Activated naive CD4-positive, alpha-beta T cell treated with anti-CD3 and anti-CD28 coated beads for 36 hours (primary cell): ENCODE data around the gene FMR1NB. TPM values are rescaled to one million over a fixed set of nuclear protein-coding genes. Genes with fewer than 3 reads are reported as not detected.

Experiments
- CTCF ChIA-PET: fragments of 350-600 bp; sonication (Branson Sonifier 250); formaldehyde crosslinking; loops from one replicate; lab custom pipeline; 2021; ENCODE audit warnings: antibody characterized with exemption; lab: Charles Lee
- DNase-seq: peaks from one replicate; pipeline ENCODE4 v3.0.0-alpha.2; 2020
- H3K27ac Mint-ChIP-seq: one replicate; pipeline ENCODE4 v1.8.0; 2021; ENCODE audit warnings: mild to moderate bottlenecking, mixed read lengths
- H3K27me3 Mint-ChIP-seq: one replicate; pipeline ENCODE4 v1.8.0; 2021; ENCODE audit warnings: low read depth, mixed read lengths
- H3K36me3 Mint-ChIP-seq: one replicate; pipeline ENCODE4 v1.8.0; 2021; ENCODE audit warnings: low read depth, mixed read lengths
- H3K4me1 Mint-ChIP-seq: one replicate; pipeline ENCODE4 v1.8.0; 2021; ENCODE audit warnings: low read depth, mixed read lengths
- H3K4me3 Mint-ChIP-seq: one replicate; pipeline ENCODE4 v1.8.0; 2021; ENCODE audit warnings: mild to moderate bottlenecking, moderate library complexity, mixed read lengths
- H3K9me3 Mint-ChIP-seq: one replicate; pipeline ENCODE4 v1.8.0; 2021; ENCODE audit warnings: mixed read lengths
- intact Hi-C: fragments of 100-400 bp; cut with micrococcal nuclease; formaldehyde crosslinking; loops from one replicate; pipeline ENCODE4 v1.15.1; 2023
- total RNA-seq, 2 experiments: library from RNA; stranded (reverse); gene quantifications; one replicate each; pipeline ENCODE4 v1.2.3, GENCODE V29; 2021

The FMR1NB gene, protein sequence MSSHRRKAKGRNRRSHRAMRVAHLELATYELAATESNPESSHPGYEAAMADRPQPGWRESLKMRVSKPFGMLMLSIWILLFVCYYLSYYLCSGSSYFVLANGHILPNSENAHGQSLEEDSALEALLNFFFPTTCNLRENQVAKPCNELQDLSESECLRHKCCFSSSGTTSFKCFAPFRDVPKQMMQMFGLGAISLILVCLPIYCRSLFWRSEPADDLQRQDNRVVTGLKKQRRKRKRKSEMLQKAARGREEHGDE
- not detected for total RNA-seq

DNA sequence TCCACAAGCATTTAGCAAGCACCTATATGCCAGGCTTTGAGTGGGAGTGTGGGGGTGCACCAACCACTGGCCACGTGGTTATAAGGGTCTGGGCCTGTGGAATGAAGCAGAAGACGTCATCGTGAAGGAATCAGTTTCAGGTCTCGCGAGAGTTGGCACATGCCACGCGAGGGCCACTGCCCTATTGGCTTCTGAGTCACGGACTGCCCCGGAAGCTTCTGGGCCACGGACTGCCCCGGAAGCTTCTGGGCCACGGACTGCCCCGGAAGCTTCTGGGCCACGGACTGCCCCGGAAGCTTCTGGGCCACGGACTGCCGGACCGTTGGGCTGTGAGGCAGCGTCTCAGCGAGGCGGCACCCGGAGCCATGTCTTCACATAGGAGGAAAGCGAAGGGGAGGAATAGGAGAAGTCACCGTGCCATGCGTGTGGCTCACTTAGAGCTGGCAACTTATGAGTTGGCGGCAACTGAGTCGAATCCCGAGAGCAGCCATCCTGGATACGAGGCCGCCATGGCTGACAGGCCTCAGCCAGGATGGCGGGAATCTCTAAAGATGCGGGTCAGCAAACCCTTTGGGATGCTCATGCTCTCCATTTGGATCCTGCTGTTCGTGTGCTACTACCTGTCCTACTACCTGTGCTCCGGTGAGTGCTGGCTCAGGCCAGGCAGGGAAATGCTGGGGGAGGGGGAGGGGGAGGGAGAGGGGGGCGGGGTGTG is at the start of gene FMR1NB:
FMR1NB (plus strand) TSS at position 300 of the 715 bp plus-strand sequence; CDS start at position 366, 66 bp downstream.
- Mint-ChIP-seq H3K36me3 (no peaks in the 10 kb centered on the region), H3K4me1 (no peaks in the 10 kb centered on the region), H3K9me3 (no peaks in the 10 kb centered on the region), H3K27me3 (no peaks in the 10 kb centered on the region), H3K27ac (no peak within 1 kb of the TSS), H3K4me3 (no peak within 1 kb of the TSS)
- intact Hi-C loops, result no loop called here
- CTCF ChIA-PET, result no interaction called here
- DNase-seq, result no peak

DNA sequence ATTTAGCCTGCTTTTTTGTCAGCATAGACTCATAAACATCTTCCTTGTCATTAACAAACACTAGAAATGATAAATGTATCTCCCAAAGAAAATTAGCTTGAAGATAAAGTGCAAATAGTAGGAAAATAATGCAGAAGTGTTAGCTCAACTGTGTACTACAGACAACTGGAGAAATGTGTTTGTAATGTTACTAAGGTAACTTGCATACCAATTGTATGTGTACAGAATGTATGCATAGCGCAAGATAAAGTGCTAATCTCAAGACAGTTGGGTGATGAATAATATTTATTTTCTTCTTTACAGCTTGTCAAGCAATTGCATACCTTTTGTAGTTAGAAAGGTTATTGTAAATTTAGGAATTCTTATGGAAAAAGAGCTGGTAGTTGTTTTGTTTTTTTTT is 47.3 kb upstream of the FMR1NB start:
- DNase-seq, result no peak
- Mint-ChIP-seq H3K4me1 (peaks cover 4% of the 10 kb centered on the region), H3K27me3 (no peaks in the 10 kb centered on the region), H3K4me3 (no peak overlapping the region), H3K9me3 (no peaks in the 10 kb centered on the region), H3K27ac (no peak overlapping the region), H3K36me3 (peaks cover 10% of the 10 kb centered on the region)
- CTCF ChIA-PET, result no interaction called here
- intact Hi-C loops, result no loop called here

DNA sequence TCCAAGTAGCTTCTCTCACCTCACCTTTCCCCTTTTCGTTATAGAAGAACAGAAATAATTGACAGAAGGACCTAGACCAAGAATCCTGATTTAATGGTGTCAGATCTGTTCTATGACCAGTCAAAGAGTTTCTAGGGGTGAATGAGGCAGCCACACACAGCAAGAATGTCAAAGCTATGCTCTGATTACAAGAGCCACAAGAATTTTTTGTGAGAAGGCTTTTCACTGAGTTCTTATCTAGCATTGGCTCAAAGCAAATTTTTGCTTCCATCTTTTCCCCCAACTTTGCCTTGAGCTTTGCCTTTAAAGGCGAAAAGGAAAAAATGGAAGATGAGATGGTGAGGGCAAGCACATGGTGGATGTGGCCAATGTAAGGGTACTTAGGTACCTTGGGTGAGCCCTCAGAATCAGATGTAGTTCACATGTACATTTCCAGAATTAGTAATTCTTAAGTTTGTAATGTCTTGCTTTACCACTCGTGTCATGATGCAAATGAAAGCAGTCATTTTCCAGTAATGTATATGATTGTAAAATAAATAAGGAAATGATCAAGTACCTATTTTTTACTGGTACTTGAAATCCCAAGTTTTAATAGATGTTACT is 45.9 kb upstream of the FMR1NB start:
- CTCF ChIA-PET, result no interaction called here
- no peak for DNase-seq
- Mint-ChIP-seq H3K4me3 (no peak overlapping the region), H3K27ac (no peak overlapping the region), H3K36me3 (peaks cover 10% of the 10 kb centered on the region), H3K27me3 (no peaks in the 10 kb centered on the region), H3K4me1 (peaks cover 1% of the 10 kb centered on the region), H3K9me3 (no peaks in the 10 kb centered on the region)
- intact Hi-C loops, result loop anchor here (1.0 kb wide), 1 partner anchor 17 kb away; no protein-coding TSS in a partner anchor

DNA sequence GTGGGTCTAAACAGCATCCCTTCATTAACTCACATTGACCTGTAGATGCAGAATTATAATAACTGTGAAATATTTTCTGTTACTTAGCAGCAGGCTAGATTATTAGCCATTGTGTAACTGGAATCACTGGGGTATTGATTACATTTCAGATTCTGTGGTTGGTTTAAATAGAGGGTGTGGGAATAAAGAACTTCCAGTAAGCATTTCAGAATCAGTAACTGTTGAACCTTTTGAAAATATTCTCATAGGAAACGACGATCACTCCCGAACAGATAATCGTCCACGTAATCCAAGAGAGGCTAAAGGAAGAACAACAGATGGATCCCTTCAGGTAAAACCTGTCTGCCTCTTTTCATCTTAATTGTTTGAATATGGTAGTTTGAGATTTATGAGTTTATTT is 35.9 kb upstream of the FMR1NB start:
- intact Hi-C loops, result no loop called here
- CTCF ChIA-PET, result no interaction called here
- Mint-ChIP-seq H3K27me3 (no peaks in the 10 kb centered on the region), H3K9me3 (no peaks in the 10 kb centered on the region), H3K4me3 (no peak overlapping the region), H3K27ac (no peak overlapping the region), H3K36me3 (peaks cover 18% of the 10 kb centered on the region), H3K4me1 (no peaks in the 10 kb centered on the region)
- no peak for DNase-seq

DNA sequence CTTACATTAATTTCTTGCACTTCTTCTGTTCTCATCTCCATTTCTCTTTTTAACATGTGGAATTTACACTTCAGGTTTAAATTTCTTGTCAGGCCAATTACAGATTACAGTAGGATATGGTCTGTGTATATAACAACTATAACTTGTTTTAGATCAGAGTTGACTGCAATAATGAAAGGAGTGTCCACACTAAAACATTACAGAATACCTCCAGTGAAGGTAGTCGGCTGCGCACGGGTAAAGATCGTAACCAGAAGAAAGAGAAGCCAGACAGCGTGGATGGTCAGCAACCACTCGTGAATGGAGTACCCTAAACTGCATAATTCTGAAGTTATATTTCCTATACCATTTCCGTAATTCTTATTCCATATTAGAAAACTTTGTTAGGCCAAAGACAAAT is 32.6 kb upstream of the FMR1NB start:
- DNase-seq, result no peak
- intact Hi-C loops, result no loop called here
- Mint-ChIP-seq H3K27ac (no peak overlapping the region), H3K36me3 (peaks cover 15% of the 10 kb centered on the region), H3K9me3 (no peaks in the 10 kb centered on the region), H3K4me1 (no peaks in the 10 kb centered on the region), H3K4me3 (no peak overlapping the region), H3K27me3 (no peaks in the 10 kb centered on the region)
- CTCF ChIA-PET, result no interaction called here

DNA sequence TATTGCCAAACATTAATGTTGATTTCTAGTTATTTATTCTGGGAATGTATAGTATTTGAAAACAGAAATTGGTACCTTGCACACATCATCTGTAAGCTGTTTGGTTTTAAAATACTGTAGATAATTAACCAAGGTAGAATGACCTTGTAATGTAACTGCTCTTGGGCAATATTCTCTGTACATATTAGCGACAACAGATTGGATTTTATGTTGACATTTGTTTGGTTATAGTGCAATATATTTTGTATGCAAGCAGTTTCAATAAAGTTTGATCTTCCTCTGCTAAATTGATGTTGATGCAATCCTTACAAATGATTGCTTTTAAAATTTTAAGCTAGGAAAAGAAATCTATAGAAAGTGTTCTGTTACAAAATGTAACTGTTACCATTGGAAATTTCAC is 30.8 kb upstream of the FMR1NB start:
- no peaks in the 10 kb centered on the region for H3K9me3 Mint-ChIP-seq
- no peak for DNase-seq
- H3K36me3 Mint-ChIP-seq, result peaks cover 9% of the 10 kb centered on the region
- CTCF ChIA-PET, result no interaction called here
- H3K27ac Mint-ChIP-seq, result no peak overlapping the region
- no peaks in the 10 kb centered on the region for H3K4me1 Mint-ChIP-seq
- H3K27me3 Mint-ChIP-seq, result no peaks in the 10 kb centered on the region
- intact Hi-C loops, result no loop called here
- H3K4me3 Mint-ChIP-seq, result no peak overlapping the region

DNA sequence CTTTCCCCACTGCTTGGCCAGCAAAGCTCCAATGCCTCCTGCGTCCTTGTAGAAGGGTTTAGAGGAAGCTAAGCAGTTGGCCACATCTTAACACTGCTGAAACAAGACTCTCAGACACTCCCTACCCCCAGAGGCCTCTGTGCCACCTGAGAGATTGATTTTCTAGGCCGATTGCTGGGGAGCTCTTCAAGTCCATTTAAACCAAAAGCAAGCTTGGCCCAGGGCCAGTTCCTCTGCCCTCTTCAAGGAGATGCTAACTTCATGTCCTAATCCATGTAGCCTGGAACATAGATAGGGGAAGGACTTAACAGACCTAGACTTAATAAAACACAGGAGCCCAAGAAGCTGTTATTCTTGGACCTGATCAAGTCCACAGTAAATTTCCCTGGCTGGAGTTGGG is 27.2 kb upstream of the FMR1NB start:
- Mint-ChIP-seq H3K9me3 (no peaks in the 10 kb centered on the region), H3K36me3 (peaks cover 2% of the 10 kb centered on the region), H3K4me1 (no peaks in the 10 kb centered on the region), H3K27me3 (no peaks in the 10 kb centered on the region), H3K27ac (no peak overlapping the region), H3K4me3 (no peak overlapping the region)
- intact Hi-C loops, result no loop called here
- DNase-seq, result no peak
- CTCF ChIA-PET, result no interaction called here

DNA sequence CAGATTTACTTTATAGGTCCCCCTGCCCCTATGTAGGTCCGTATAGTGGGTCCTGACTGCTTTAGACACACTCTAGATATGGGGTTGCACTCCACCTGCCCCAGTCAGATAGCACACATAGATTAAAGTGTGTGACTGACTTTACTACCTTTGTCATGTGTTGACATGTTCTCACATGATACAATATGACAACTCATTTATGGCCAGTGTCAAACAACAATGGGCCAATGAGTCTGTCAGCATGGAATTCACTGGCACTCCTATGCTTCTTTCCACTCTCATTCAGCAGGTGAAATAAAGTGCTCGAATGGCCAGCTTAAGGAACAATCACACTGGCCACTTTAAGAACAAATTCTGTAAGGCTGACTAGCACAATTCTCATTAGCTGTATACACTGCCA is 23.8 kb upstream of the FMR1NB start:
- H3K36me3 Mint-ChIP-seq, result no peaks in the 10 kb centered on the region
- no peak overlapping the region for H3K27ac Mint-ChIP-seq
- no peaks in the 10 kb centered on the region for H3K9me3 Mint-ChIP-seq
- H3K27me3 Mint-ChIP-seq, result no peaks in the 10 kb centered on the region
- no peak overlapping the region for H3K4me3 Mint-ChIP-seq
- H3K4me1 Mint-ChIP-seq, result no peaks in the 10 kb centered on the region
- intact Hi-C loops, result no loop called here
- CTCF ChIA-PET, result no interaction called here
- no peak for DNase-seq

DNA sequence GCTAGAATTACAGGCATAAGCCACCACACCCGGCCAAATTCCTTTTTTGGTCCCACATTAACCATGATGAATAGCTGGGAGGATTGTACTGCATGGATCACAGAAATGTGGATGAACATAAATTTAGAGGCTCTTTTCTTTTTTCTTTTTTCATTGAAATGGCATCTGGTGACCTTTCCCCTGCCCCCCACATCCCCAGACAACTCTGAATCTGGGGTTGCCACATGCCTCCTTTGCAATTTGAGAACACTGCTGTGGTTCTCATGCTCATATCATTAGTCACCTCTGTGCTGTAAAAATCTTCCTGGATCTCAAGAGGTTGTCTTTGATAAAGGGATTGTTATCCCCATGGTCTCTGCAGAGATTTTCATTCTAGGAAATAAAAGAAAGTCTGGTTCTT is 22.8 kb upstream of the FMR1NB start:
- H3K36me3 Mint-ChIP-seq, result no peaks in the 10 kb centered on the region
- CTCF ChIA-PET, result no interaction called here
- no peaks in the 10 kb centered on the region for H3K9me3 Mint-ChIP-seq
- no peak for DNase-seq
- no peak overlapping the region for H3K27ac Mint-ChIP-seq
- no peak overlapping the region for H3K4me3 Mint-ChIP-seq
- intact Hi-C loops, result no loop called here
- H3K4me1 Mint-ChIP-seq, result no peaks in the 10 kb centered on the region
- H3K27me3 Mint-ChIP-seq, result no peaks in the 10 kb centered on the region

DNA sequence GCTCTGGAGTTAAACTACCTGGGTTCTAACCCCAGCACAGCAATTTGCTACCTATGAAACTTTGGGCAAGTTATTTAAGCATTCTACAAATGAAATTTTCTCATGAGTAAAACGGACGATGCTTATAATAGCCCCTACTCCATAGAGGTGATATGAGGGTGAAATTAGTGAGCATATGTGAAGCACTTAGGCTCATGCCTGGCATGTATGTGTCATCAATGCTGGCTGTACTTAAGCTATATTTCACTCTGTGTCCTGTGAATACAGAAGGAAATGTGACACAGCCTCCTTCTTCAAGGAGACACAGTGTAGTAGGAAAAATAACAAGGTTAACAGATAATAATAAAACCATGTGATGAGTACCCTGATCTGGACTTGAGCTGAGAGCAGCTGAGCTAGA is 20.4 kb upstream of the FMR1NB start:
- Mint-ChIP-seq H3K27me3 (peaks cover 6% of the 10 kb centered on the region), H3K4me1 (no peaks in the 10 kb centered on the region)
- intact Hi-C loops, result no loop called here

DNA sequence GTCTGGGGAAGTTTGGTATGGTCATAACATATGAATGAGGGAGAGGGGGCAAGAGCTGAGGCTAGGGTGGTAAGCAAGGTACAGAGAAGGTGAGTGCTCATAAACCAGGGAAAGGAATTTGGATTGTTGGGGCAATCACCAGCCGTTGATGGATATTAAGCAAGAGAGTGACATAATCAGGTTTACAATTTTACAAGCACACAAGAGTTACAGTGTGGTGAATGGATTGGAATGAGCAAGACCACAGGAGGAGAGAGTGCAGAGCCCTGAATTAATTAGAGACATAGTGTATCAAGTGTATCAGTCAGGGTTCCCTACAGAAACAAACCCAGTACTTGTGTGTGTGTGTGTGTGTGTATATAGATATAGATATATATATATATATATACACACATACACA is 18.7 kb upstream of the FMR1NB start:
- H3K9me3 Mint-ChIP-seq, result no peaks in the 10 kb centered on the region
- H3K4me1 Mint-ChIP-seq, result no peaks in the 10 kb centered on the region
- intact Hi-C loops, result no loop called here
- H3K36me3 Mint-ChIP-seq, result no peaks in the 10 kb centered on the region
- H3K4me3 Mint-ChIP-seq, result no peak overlapping the region
- CTCF ChIA-PET, result no interaction called here
- DNase-seq, result no peak
- H3K27ac Mint-ChIP-seq, result no peak overlapping the region
- H3K27me3 Mint-ChIP-seq, result peaks cover 6% of the 10 kb centered on the region

More for the DNA sequence above, 20.4 kb upstream of the FMR1NB start:
- no peak overlapping the region for H3K27ac Mint-ChIP-seq
- H3K36me3 Mint-ChIP-seq, result no peaks in the 10 kb centered on the region
- CTCF ChIA-PET, result no interaction called here
- no peak for DNase-seq
- no peak overlapping the region for H3K4me3 Mint-ChIP-seq
- H3K9me3 Mint-ChIP-seq, result no peaks in the 10 kb centered on the region

DNA sequence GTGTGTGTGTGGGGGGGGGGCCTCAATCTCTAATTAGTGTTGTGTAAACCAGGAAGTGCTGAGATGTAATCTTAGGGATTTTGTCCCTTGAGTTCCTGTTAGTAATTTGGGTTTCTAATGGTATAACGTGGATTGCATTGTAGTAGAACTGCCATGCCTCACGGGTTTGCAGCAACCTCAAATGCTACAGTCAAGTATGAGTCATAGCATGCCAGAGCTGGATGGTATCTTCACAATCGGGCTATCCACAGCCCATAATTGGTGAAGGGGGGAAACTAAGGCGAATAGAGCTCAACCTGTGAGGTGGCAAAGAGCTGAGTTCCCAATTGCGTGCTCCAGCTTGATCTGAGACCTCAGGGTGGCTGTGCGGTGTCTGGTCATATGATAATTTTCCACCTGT is 2.2 kb upstream of the FMR1NB start:
- H3K36me3 Mint-ChIP-seq, result no peaks in the 10 kb centered on the region
- H3K9me3 Mint-ChIP-seq, result no peaks in the 10 kb centered on the region
- intact Hi-C loops, result no loop called here
- H3K27me3 Mint-ChIP-seq, result no peaks in the 10 kb centered on the region
- no peak overlapping the region for H3K4me3 Mint-ChIP-seq
- no peak for DNase-seq
- H3K4me1 Mint-ChIP-seq, result no peaks in the 10 kb centered on the region
- H3K27ac Mint-ChIP-seq, result no peak overlapping the region
- CTCF ChIA-PET, result no interaction called here

DNA sequence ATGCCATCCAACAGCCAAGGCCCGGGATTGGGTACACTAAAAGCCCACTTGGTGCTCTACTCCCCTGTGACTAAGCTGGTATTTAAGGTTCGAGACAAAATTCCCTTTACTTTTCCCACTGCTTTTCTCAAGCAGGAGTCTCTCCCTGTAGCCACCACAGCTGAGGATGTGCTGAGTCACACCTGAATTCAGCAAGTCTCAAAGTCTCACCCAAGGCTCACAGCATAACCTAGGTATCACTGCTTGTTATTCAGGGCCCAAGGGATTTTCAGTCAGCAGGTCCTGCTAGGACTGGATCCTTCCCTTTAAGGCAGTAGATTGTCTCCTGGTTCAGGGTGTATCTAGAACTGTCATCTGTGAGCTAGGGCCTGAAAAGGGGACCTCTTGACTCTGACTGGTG is 39.2 kb downstream of the FMR1NB start:
- peaks cover 7% of the 10 kb centered on the region for H3K9me3 Mint-ChIP-seq
- H3K36me3 Mint-ChIP-seq, result no peaks in the 10 kb centered on the region
- intact Hi-C loops, result no loop called here
- DNase-seq, result no peak
- CTCF ChIA-PET, result no interaction called here
- H3K4me1 Mint-ChIP-seq, result no peaks in the 10 kb centered on the region
- H3K4me3 Mint-ChIP-seq, result no peak overlapping the region
- H3K27me3 Mint-ChIP-seq, result peaks cover 2% of the 10 kb centered on the region
- no peak overlapping the region for H3K27ac Mint-ChIP-seq
